NCI-H2196 treated with DMSO at 0.1 percent for 48 hours (cell line): ENCODE measurements around the gene GNAQ.
"Not testable (repeated sequence)": the region's sequence is repeated elsewhere in the genome, so short reads cannot be mapped to it uniquely, and the experiment has no call there.

ENCODE experiments used
- DNase-seq: peaks from one replicate; lab custom pipeline; 2025; ENCODE audit not compliant: unreplicated experiment; lab: John Stamatoyannopoulos, UW

GNAQ gene

GRCh38 chr9:77882294-77882693 lies 149.3 kb downstream of the GNAQ start:
- no peak for DNase-seq

- DNase-seq, result not testable (repeated sequence)
These were observed 150.0 kb downstream of the GNAQ start for GRCh38 chr9:77881634-77882033.

- DNase-seq, result no peak
These were observed 150.5 kb downstream of the GNAQ start for GRCh38 chr9:77881111-77881510.

GRCh38 chr9:77879437-77879943 lies 152.1 kb downstream of the GNAQ start:
- DNase-seq, result no peak

- DNase-seq, result not testable (repeated sequence)
These were observed 152.8 kb downstream of the GNAQ start for GRCh38 chr9:77878793-77879192.

GRCh38 chr9:77877976-77878375 lies 153.6 kb downstream of the GNAQ start:
- no peak for DNase-seq

- DNase-seq, result no peak
These were observed 155.0 kb downstream of the GNAQ start for GRCh38 chr9:77876590-77876989.

GRCh38 chr9:77876091-77876490 lies 155.5 kb downstream of the GNAQ start:
- no peak for DNase-seq

- DNase-seq, result no peak
These were observed 158.7 kb downstream of the GNAQ start for GRCh38 chr9:77872863-77873262.

- no peak for DNase-seq
These were observed 159.4 kb downstream of the GNAQ start for GRCh38 chr9:77872177-77872576.

GRCh38 chr9:77871483-77871882 lies 160.1 kb downstream of the GNAQ start:
- DNase-seq, result no peak

GRCh38 chr9:77866878-77867277 lies 164.7 kb downstream of the GNAQ start:
- no peak for DNase-seq

- DNase-seq, result no peak
These were observed 166.1 kb downstream of the GNAQ start for GRCh38 chr9:77865385-77866047.

- DNase-seq, result no peak
These were observed 167.3 kb downstream of the GNAQ start for GRCh38 chr9:77864211-77864889.

GRCh38 chr9:77863638-77864037 lies 168.0 kb downstream of the GNAQ start:
- not testable (repeated sequence) for DNase-seq

- not testable (repeated sequence) for DNase-seq
These were observed 170.7 kb downstream of the GNAQ start for GRCh38 chr9:77860953-77861352.

- no peak for DNase-seq
These were observed 173.9 kb downstream of the GNAQ start for GRCh38 chr9:77857513-77858259.

GRCh38 chr9:77856615-77857014 lies 175.0 kb downstream of the GNAQ start:
- no peak for DNase-seq

- no peak for DNase-seq
These were observed 176.7 kb downstream of the GNAQ start for GRCh38 chr9:77854916-77855311.

- DNase-seq, result no peak
These were observed 177.2 kb downstream of the GNAQ start for GRCh38 chr9:77854258-77854915.

GRCh38 chr9:77853716-77854115 lies 177.9 kb downstream of the GNAQ start:
- no peak for DNase-seq
